GM21367 (cell line): ENCODE measurements around the gene RASSF8.

Experiments used
- ATAC-seq: cut with Tn5 transposase; IDR thresholded peaks from one replicate; pipeline ENCODE4 v1.9.1; 2021; ENCODE audit not compliant: unreplicated experiment

RASSF8 gene

GRCh38 chr12:26100666-26101349, 142.3 kb downstream of the RASSF8 start:
- no peak for ATAC-seq

GRCh38 chr12:26101350-26101734, 142.9 kb downstream of the RASSF8 start:
- no peak for ATAC-seq

- ATAC-seq, result no peak
These were observed 143.3 kb downstream of the RASSF8 start for GRCh38 chr12:26101763-26102162.

DNA sequence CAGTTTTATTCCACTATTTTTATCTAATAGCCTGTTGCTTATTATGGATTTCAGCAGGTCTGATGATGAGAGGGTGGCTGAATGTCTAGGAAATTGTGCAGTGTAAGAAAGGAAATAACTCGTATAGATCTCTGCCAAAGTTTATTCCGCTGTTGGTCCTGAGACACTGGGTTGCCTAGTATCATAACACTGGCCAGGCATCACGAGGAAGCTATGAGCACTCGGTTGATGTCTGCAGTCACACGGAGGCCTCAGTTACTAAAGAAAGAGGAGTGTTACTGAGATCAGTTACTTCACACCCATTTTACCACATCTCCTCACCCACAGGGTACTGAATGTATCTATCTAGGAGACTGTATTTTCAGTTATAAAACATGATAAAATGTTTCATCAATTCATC, 144.5 kb downstream of the RASSF8 start:
- ATAC-seq, result no peak

- no peak for ATAC-seq
These were observed 147.9 kb downstream of the RASSF8 start for GRCh38 chr12:26106347-26106746.

- no peak for ATAC-seq
These were observed 150.4 kb downstream of the RASSF8 start for GRCh38 chr12:26108915-26109314.

DNA sequence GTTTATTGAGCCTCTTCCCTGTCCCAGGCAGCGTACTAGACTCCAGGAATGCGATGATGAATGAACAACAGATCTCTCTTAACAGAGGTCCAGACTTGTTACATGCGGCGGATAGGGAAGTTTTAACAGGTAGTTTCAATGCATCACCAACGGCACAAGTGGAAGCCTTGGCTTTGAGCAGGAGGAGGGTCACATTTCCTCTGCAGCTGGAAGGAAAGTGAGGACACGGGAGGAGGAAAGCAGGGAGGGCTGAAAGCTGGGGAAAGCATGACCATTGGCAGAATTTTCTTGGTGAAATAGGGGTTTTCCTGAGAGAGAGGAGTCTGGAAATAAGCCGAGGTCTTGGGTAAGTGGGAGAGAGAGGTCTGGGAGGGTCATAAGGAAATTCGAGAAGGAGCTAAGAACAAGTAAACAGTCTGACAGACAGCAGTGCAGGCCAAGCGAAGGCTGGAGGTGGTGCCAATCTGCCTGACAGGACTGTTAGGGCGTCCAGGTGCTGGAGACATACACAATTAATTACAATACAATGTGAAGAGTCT, 150.9 kb downstream of the RASSF8 start:
- no peak for ATAC-seq

DNA sequence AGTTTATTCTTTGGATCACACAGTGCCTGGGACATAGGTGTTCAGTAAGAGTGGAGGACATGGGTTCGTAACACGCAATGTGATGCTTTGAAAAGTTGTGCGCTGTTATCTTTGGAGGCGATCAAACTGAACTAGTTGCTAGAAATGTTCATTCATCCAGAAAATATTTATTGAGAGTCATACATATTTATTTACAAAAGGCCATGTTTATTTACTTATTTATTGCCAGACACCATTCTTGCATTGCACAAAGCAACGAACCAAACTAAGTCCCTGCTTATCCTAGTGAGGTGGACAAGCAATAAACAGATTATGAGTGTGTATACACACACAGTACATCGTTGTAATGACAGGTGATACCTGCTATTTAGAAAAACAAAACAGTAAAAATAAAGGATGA, 153.8 kb downstream of the RASSF8 start:
- ATAC-seq, result no peak

DNA sequence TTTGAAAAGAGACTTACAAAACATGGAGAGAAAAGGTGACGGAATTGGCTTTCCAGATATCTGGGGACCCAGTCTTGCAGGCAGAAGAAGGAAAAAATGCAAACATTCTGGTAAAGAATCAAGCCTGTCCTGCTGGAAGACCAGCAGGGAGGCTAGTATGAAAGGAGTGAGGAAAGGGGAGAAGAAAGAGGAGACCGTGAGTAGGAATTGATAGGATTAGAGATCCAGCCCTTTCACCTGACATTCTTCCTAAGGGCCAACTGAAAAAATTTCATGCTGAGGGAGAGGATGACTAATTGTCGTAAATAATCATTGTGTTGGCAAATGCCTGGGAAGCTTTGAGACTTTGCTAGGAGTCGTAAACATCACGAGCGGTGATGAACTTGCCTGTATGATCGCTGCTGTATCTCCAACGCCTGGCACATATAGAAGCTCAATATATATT, 154.2 kb downstream of the RASSF8 start:
- ATAC-seq, result no peak

- ATAC-seq, result no peak
These were observed 154.7 kb downstream of the RASSF8 start for GRCh38 chr12:26113181-26113654.

GRCh38 chr12:26113853-26114719, 155.6 kb downstream of the RASSF8 start:
- peak; percentile 66 for ATAC-seq

GRCh38 chr12:26114720-26115401, 156.4 kb downstream of the RASSF8 start:
- ATAC-seq, result no peak

DNA sequence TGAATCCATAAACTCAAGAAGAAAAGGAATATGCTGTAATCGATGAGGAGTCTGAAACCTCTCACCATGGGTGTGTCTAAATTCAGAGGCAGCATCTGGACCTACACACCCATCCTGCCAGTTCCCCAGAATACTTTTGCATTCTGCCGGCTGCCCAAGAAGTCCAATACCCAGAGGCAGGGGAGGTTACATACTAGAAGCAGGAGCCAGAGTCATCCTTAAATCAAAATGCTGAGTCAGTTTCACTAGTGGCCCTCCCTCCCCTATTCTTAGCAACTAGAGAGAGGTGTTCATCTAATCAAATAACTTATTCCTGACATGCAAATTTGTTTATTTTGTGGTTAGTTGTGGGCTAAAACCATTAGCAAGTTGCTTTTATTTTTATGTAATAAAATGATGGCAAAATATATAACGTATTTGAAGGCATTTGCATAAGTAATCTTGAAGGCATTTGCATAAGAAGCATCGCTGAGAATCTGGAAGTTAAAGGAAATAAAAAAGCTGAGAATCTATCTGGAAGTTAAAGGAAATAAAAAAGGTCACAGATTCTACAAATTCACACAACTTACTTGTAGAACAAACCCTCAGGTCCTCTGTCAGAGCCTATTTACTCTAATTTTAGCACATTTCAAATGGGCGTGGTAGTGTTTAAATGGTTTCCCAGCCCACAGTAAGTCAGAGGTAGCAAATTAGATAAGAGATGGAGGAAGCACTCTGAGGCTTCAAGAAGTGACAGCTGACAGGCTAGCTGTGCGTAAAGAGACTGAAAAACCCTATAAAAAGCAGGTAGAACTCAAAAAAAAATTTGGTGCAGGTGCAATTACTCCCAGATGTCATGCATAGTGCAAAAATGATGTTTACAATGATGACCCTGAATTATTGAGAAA, 158.6 kb downstream of the RASSF8 start:
- no peak for ATAC-seq

- ATAC-seq, result no peak
These were observed 159.8 kb downstream of the RASSF8 start for GRCh38 chr12:26118308-26118707.

- ATAC-seq, result no peak
These were observed 161.0 kb downstream of the RASSF8 start for GRCh38 chr12:26119391-26119989.

GRCh38 chr12:26120561-26121274, 162.2 kb downstream of the RASSF8 start:
- no peak for ATAC-seq

GRCh38 chr12:26121323-26122060, 163.0 kb downstream of the RASSF8 start:
- no peak for ATAC-seq

DNA sequence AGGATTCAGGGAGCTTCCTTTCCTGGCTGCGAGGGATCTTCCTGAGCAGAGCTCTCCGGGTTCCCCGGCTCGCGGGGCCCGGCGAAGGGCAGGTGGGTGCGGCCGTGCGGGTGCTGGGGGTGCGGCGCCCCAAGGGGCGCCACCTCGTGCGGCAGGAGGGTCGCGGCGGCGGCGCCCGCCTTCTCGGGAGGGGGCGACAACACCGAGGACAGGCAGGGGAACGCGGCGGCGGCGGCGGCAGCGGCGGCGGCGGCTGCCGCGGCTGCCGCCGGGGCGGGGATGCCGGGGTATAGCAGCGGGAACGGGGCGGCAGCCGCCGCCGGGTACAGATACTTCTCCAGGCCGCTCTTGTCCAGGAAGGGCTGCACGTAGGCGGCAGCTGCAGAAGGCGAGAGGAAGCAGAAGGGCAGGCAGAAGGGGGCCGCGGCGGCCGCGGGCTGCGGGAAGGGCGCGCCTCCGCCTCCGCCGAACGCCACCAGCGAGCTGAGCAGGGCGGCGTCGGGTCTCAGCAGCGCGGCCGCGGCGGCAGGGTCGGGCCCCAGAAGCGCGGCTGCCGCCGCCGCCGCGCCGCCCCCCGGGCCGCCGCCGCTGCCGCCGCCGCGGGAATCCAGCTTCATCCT, 163.7 kb downstream of the RASSF8 start:
- ATAC-seq, result no peak
